ENCODE measurements around the gene STX1B. TPM values are rescaled to one million over a fixed set of nuclear protein-coding genes. Genes with fewer than 3 reads are reported as not detected.

The STX1B gene
- total and polyA plus RNA-seq, 2 of the 8 experiments (the other 6 are each of a cell fraction or from before 2014, with no cell fraction given): 8.9 to 20.2 TPM

DNA sequence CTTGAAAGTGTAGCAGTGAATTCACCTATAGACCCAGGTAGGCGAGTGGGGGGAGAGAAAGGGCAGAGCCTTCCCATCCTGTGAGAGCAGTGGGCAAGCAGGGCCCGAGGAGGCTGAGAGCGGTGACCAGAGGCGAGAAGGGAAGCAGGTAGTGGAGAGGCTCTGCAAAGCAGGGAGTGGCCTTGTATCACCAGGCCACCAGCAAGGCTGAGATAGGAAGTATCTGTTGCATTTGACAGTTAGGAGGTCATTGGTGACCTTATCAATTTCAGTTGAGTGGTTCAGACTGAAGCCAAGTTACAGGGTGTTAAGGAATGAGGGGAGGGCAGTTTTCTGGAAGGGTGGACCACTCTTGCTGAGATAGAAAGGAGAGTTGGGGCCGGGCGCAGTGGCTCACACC is 36.1 kb downstream of the STX1B start:
- Histone ChIP-seq H2BK5ac (ENCODE audit: low read depth, low read length) (no peak overlapping the region), H3K4me2 (ENCODE audit: insufficient read depth in 1 of 2, low read depth in 2 of 2, low read length in 2 of 2) (no peak overlapping the region), H3K79me2 (ENCODE audit: control insufficient read depth in 1 of 2, insufficient read depth in 2 of 2, low read length in 2 of 2) (no peaks in the 10 kb centered on the region), H3K27me3 (replicated peaks in 1 of 4; ENCODE audit: control insufficient read depth in 3 of 4, extremely low read depth in 1 of 4, insufficient read depth in 3 of 4, low read length in 3 of 4) (no peaks in the 10 kb centered on the region), H3K56ac (replicated peaks; ENCODE audit: insufficient read length, low read depth, low read length) (no peak overlapping the region), H3K23ac (ENCODE audit: insufficient read length) (no peak overlapping the region), H4K5ac (ENCODE audit: insufficient read length, low read depth, low read length) (no peak overlapping the region), H3K9ac (replicated peaks in 1 of 4; ENCODE audit: extremely low read depth in 1 of 4, low read depth in 3 of 4, low read length in 3 of 4) (no peak overlapping the region), H3K23me2 (ENCODE audit: low read depth, low read length) (peaks cover 2% of the 10 kb centered on the region; the same call in 1 of the 2 replicates), H2AFZ (ENCODE audit: low read length) (no peak overlapping the region), H4K91ac (replicated peaks; ENCODE audit: insufficient read length, low read length) (no peak overlapping the region), H3K36me3 (ENCODE audit: control insufficient read depth in 2 of 4, insufficient read depth in 4 of 4, low read length in 3 of 4) (peaks cover 28 to 52% (median 49%) of the 10 kb centered on the region in 4 experiments), H3K9me3 (ENCODE audit: insufficient read depth in 2 of 2, low read depth in 1 of 2, low read length in 1 of 2) (no peaks in the 10 kb centered on the region), H3K4me3 (ENCODE audit: extremely low read depth in 1 of 4, insufficient read depth in 2 of 4, low read depth in 3 of 4, low read length in 4 of 4) (no peak overlapping the region), H2BK15ac (ENCODE audit: low read length) (no peak overlapping the region), H4K20me1 (replicated peaks in 1 of 2; ENCODE audit: control insufficient read depth in 1 of 2, insufficient read depth in 2 of 2, low read length in 2 of 2) (peaks cover 1 to 15% of the 10 kb centered on the region in 2 experiments), H3K79me1 (ENCODE audit: low read depth, low read length) (no peaks in the 10 kb centered on the region; the same call in 1 of the 2 replicates), H4K8ac (ENCODE audit: extremely low read depth, insufficient read depth, low read length) (no peak overlapping the region), H3K4ac (replicated peaks; ENCODE audit: insufficient read length, low read depth, low read length) (no peak overlapping the region), H3K18ac (ENCODE audit: extremely low read depth, low read length) (no peak overlapping the region), H3K4me1 (replicated peaks in 1 of 4; ENCODE audit: control insufficient read depth in 3 of 4, insufficient read depth in 4 of 4, low read length in 3 of 4) (no peaks in the 10 kb centered on the region), H2BK120ac (replicated peaks; ENCODE audit: low read depth, low read length) (no peak overlapping the region), H2BK12ac (ENCODE audit: low read depth, low read length) (no peak overlapping the region), H3K27ac (ENCODE audit: low read depth, low read length) (no peak overlapping the region), H2AK5ac (ENCODE audit: low read depth, low read length) (no peak overlapping the region), H3K14ac (ENCODE audit: insufficient read length) (no peak overlapping the region), H2BK20ac (ENCODE audit: low read length) (no peak overlapping the region)
- CTCF ChIA-PET (ENCODE audit: partially characterized antibody): interaction anchor here (0.6 to 4.7 kb wide), 3 partner anchors 9 to 402 kb away, joined by 4 to 26 read pairs (median 7); partner anchors contain the start of gene HSD3B7
- WGBS, 2 experiments (ENCODE audit: extremely low coverage in 1 of 2, insufficient coverage in 1 of 2, insufficient read length in 1 of 2, insufficient replicate concordance in 2 of 2, low coverage in 1 of 2, low lambda C conversion rate in 2 of 2, missing lambda C conversion rate in 1 of 2): 87% methylated on average over 6 of the region's 6 CpGs; no CpG with 5 or more reads in 1 of the 2 experiments
- DNase-seq (ENCODE audit: low read depth in 1 of 2, low spot score in 2 of 2) (no peak), FAIRE-seq (no peak)
- POLR2A ChIA-PET (ENCODE audit: partially characterized antibody): interaction anchor here (0.7 to 2.2 kb wide), 3 partner anchors 8 to 17 kb away, joined by 3 to 10 read pairs (median 5); partner anchors contain the start of genes HSD3B7 and SETD1A
- TF ChIP-seq TEAD4 (IDR thresholded peaks at IDR 0.05; ENCODE audit: low read depth, low read length) (no peak), KDM1A (IDR thresholded peaks at IDR 0.05; ENCODE audit: borderline replicate concordance, low read length) (no peak), SP4 (IDR thresholded peaks at IDR 0.05; ENCODE audit: low read length) (no peak), NRF1 (IDR thresholded peaks at IDR 0.05; ENCODE audit: low read depth, low read length) (no peak), TAF7 (optimal IDR thresholded peaks at IDR 0.05; ENCODE audit: borderline replicate concordance, low read depth, low read length) (no peak), CREB1 (IDR thresholded peaks at IDR 0.05) (no peak), GTF2F1 (IDR thresholded peaks at IDR 0.05; ENCODE audit: borderline replicate concordance, low read depth, low read length) (no peak), JUN (IDR thresholded peaks at IDR 0.05; ENCODE audit: low read depth, low read length) (no peak), SRF (IDR thresholded peaks at IDR 0.05; ENCODE audit: low read depth, low read length) (no peak), CTBP2 (IDR thresholded peaks at IDR 0.05; ENCODE audit: borderline replicate concordance, insufficient read depth, insufficient read length, low read length) (no peak), RBBP5 (IDR thresholded peaks at IDR 0.05; ENCODE audit: borderline replicate concordance, low read depth, low read length) (no peak), CTCF (IDR thresholded peaks at IDR 0.05; ENCODE audit: control extremely low read depth in 1 of 3, insufficient read depth in 1 of 3, low read depth in 1 of 3, low read length in 3 of 3) (no peak)
